PFSK-1 (cell line): ENCODE measurements around the gene PLCL2.

Experiments
- FOXP2 ChIP-seq: optimal IDR thresholded peaks from 2 replicates; pipeline ENCODE3; 2011; ENCODE audit warnings: borderline replicate concordance, control low read depth, inconsistent platforms; ENCODE audit not compliant: insufficient read depth; ENCODE audit errors: extremely low read length, extremely low read depth
- POLR2AphosphoS5 ChIP-seq: IDR thresholded peaks from 2 replicates; pipeline ENCODE4 v1.6.1; 2012; ENCODE audit warnings: low read depth, mild to moderate bottlenecking, control low read depth, low read length, moderate library complexity
- REST ChIP-seq, 2 experiments: IDR thresholded peaks; 2 replicates each; pipeline versions ENCODE4 v1.6.1 to v1.8.0; 2011 to 2012; ENCODE audit warnings: low read depth in 2 of 2, low read length in 2 of 2, control low read depth in 1 of 2, inconsistent platforms in 1 of 2, mild to moderate bottlenecking in 1 of 2, moderate library complexity in 1 of 2; ENCODE audit not compliant: insufficient read depth in 1 of 2
- SIN3A ChIP-seq: IDR thresholded peaks from 2 replicates; pipeline ENCODE4 v1.6.1; 2012; ENCODE audit warnings: mild to moderate bottlenecking, low read length, moderate library complexity, borderline replicate concordance; ENCODE audit not compliant: insufficient read depth
- TAF1 ChIP-seq: IDR thresholded peaks from 2 replicates; pipeline ENCODE4 v1.6.1; 2012; ENCODE audit warnings: low read length, control low read depth, borderline replicate concordance; ENCODE audit not compliant: insufficient read depth

Gene PLCL2

DNA sequence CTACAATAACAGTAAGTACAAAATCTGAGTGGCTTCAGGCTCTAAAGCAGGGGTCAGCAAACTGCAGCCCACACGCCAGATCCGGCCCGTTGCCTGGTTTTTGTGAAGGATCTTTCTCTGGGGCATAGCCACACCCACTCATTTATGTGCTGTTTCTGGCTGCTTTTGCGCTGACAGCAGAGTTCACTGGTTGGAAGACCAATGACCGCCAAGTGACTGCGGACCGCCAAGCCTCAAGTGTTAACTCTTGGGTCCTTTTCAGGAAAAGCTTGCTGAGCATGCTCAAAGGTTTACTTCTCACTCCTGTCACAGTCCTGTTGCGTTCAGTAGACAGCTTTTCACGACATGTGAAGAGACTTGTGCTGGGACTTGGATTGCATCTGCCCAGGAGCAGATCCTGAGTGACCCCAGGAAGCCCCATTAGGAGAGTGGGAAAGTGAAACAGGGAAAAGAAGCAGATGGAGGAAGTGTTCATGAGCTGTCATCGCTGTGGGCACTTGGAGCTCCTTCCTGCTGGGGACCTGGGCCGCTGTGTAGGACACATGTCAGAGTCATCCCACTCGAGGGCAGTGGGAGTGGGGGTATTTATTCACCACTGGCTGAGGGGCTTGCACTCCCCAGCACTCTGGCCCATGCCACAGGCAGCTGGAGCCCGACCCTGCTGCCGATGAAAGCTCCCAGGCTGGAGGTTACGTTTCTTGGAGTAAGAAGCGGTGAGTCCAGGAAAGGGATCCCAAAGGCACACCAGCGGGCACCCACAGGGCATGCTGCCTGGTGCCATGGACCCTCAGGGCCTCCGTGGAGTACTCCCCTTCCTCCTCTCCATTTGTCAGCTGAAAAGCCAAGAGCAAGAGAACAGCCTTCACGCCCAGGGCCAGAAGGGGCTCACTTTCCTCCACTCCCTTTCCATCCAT lies 249.1 kb downstream of the PLCL2 start:
- TF ChIP-seq POLR2AphosphoS5 = no peak
- no peak for TF ChIP-seq SIN3A
- no peak for TF ChIP-seq FOXP2
- TF ChIP-seq REST (IDR thresholded peaks at IDR 0.05; ENCODE audit: insufficient read depth in 1 of 2, low read depth in 2 of 2, low read length in 2 of 2) = no peak
- TF ChIP-seq TAF1 = no peak

DNA sequence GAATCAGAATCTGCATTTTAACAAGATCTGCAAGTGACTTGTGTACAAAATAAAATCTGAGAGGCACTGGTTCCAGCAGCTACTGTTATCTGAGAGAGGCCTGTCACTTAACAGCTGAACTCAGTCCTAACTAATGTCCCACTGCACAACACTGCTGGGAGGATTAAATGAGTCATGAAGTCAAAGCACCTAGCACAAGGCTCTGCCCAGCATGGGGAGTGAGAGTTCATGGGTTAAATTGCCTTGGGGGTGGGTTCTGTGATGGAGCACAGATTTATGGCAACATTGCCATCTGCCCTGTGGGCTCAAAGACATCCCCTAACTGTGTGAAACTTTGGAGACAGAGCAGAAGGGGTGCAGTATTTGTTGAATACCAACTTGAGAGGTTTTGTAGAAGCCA lies 250.9 kb downstream of the PLCL2 start:
- TF ChIP-seq TAF1 (no peak), SIN3A (no peak), REST (IDR thresholded peaks at IDR 0.05; ENCODE audit: insufficient read depth in 1 of 2, low read depth in 2 of 2, low read length in 2 of 2) (no peak), FOXP2 (no peak), POLR2AphosphoS5 (no peak)

DNA sequence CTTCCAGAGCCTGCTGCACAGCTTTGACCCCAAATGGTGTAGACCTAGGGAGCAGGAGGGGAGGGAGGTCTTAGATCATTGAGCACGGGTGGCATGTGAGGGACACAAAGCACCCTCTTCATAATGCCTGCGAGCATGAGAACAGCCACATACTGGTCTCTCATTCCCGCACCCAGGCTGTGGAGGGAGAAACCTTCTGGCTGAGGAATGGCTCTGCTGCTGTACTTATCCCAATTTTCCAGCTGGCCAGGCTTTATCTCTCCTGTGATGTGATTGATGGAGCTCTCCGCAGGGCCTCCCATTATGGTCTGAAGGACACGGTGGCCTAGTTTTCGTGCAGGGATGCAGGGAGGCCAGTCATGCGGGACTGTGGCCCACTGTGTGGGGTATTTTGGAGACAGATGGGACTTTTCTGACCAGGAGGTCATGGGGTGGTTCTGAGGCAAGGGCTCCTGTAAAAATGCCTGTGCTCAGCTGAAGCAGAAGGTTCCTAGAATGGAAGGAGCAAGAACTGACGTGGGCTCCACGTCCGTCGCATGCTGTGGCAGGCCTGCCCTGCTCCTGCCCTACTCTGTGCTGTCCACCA lies 251.5 kb downstream of the PLCL2 start:
- TF ChIP-seq REST (IDR thresholded peaks at IDR 0.05; ENCODE audit: insufficient read depth in 1 of 2, low read depth in 2 of 2, low read length in 2 of 2) (no peak), POLR2AphosphoS5 (no peak), TAF1 (no peak), SIN3A (no peak)

- TF ChIP-seq POLR2AphosphoS5 = no peak
- no peak for TF ChIP-seq SIN3A
- no peak for TF ChIP-seq FOXP2
- no peak for TF ChIP-seq TAF1
- no peak for TF ChIP-seq REST (IDR thresholded peaks at IDR 0.05; ENCODE audit: insufficient read depth in 1 of 2, low read depth in 2 of 2, low read length in 2 of 2)
Measured at GRCh38 chr3:17137321-17137826, 252.6 kb downstream of the PLCL2 start.
